ENCODE measurements around the gene CCT7.

- TF ChIP-seq CTCF (IDR thresholded peaks at IDR 0.05) (no peak), POLR2A (IDR thresholded peaks at IDR 0.05) (no peak)
These were observed 48.9 kb downstream of the CCT7 start for GRCh38 chr2:73282924-73283544.

All from adrenal gland (tissue), 5 donors.